LoVo (cell line): Measurements from ENCODE around the gene CNTN6.
"Not testable (repeated sequence)": the region's sequence is repeated elsewhere in the genome, so short reads cannot be mapped to it uniquely, and the experiment has no call there.

ENCODE experiments used
- DNase-seq: peaks from one replicate; pipeline ENCODE4 v3.0.0-alpha.2; 2016; ENCODE audit warnings: low spot score

The CNTN6 gene

GRCh38 chr3:1287815-1288214, 195.0 kb downstream of the CNTN6 start:
- no peak for DNase-seq

- DNase-seq, result no peak
Measured at GRCh38 chr3:1288805-1289494, 196.1 kb downstream of the CNTN6 start.

- no peak for DNase-seq
Measured at GRCh38 chr3:1292571-1293071, 199.8 kb downstream of the CNTN6 start.

- DNase-seq, result no peak
Measured at GRCh38 chr3:1294586-1294985, 201.8 kb downstream of the CNTN6 start.

GRCh38 chr3:1318296-1319005, 225.6 kb downstream of the CNTN6 start:
- DNase-seq, result no peak

GRCh38 chr3:1326546-1326945, 233.7 kb downstream of the CNTN6 start:
- DNase-seq, result no peak

- no peak for DNase-seq
Measured at GRCh38 chr3:1330107-1330506, 237.3 kb downstream of the CNTN6 start.

GRCh38 chr3:1346386-1346785, 253.6 kb downstream of the CNTN6 start:
- no peak for DNase-seq

GRCh38 chr3:1348547-1348946, 255.7 kb downstream of the CNTN6 start:
- DNase-seq, result no peak

- no peak for DNase-seq
Measured at GRCh38 chr3:1350885-1351284, 258.1 kb downstream of the CNTN6 start.

GRCh38 chr3:1355691-1356090, 262.9 kb downstream of the CNTN6 start:
- no peak for DNase-seq

GRCh38 chr3:1356101-1356500, 263.3 kb downstream of the CNTN6 start:
- DNase-seq, result no peak

GRCh38 chr3:1365528-1365927, 272.7 kb downstream of the CNTN6 start:
- no peak for DNase-seq

GRCh38 chr3:1374471-1374870, 281.6 kb downstream of the CNTN6 start:
- no peak for DNase-seq

- no peak for DNase-seq
Measured at GRCh38 chr3:1375145-1375544, 282.3 kb downstream of the CNTN6 start.

GRCh38 chr3:1380926-1381646, 288.3 kb downstream of the CNTN6 start:
- no peak for DNase-seq

GRCh38 chr3:1381647-1382036, 288.8 kb downstream of the CNTN6 start:
- DNase-seq, result no peak

GRCh38 chr3:1387396-1387905, 294.6 kb downstream of the CNTN6 start:
- DNase-seq, result not testable (repeated sequence)

GRCh38 chr3:1394188-1394587, 301.4 kb downstream of the CNTN6 start:
- DNase-seq, result no peak

- DNase-seq, result no peak
Measured at GRCh38 chr3:1400571-1400970, 307.7 kb downstream of the CNTN6 start.

- no peak for DNase-seq
Measured at GRCh38 chr3:1404270-1404962, 311.6 kb downstream of the CNTN6 start.

GRCh38 chr3:1406250-1406649, 313.4 kb downstream of the CNTN6 start:
- DNase-seq, result no peak
